Measurements from ENCODE around the gene MRPS10.
"Not testable (repeated sequence)": the region's sequence is repeated elsewhere in the genome, so short reads cannot be mapped to it uniquely, and the experiment has no call there.

Gene MRPS10

DNA sequence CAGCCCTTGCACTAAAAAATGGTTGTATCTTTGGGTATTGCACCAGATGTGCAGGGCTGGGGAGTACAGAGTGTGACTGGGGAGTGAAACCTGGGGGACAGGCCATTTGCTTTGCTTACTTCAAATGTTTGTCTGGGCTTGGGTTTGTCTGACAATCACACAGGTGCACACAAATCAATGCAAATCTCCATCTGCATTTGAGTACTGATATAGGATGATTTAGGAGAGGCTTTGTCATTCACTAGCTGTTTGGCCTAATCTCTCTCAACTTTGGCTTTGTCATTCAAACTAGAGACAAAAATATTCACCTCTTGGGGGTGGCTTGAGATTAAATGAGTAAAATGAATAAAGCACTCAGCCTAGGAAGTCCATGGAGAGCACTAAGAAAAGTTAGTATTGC lies 40.7 kb downstream of the MRPS10 start:
- DNase-seq (ENCODE audit: low spot score), result no peak

DNA sequence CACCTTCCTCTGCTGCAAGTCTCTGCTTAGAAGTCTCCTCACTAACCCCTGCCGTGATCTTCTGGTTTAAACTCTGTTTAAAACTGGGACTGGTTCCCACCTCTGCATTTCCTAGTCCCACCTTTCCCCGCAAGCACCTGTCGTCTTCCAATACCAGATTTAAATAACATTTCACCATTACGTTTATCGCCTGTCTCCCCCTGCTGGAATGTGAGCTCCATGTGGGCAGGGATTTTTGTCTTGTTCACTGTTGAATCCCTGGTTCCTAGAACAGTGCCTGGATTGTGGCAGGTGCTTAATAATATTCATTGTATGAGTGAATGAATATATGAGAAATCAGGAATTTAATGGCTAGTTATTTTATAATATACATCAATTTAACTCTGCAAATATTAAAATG lies 41.8 kb downstream of the MRPS10 start:
- no peak for DNase-seq (ENCODE audit: low spot score)

DNA sequence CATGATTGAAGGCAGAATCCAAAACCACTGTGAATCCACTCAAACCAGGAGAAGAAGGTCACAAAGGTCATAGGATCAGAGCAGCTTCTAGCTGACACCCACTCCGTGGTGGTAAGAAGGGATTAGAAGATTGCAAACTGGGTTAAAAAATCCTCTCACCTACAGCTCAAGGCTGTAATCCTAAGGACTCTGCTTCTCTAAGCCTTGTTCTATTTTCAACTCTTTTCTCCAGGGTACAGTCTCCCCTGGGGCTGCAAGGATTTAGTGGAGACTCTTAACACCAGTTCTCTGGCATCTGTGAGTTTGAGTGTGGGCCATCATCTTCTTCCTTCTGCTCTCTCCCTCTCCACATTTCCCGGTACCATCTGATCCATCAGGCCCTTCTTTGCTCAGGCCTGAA lies 44.6 kb downstream of the MRPS10 start, which contains the start of gene GUCA1A:
Gene GUCA1A (plus strand): TSS at position 264 of the 400 bp plus-strand sequence. CDS start 250 bp downstream, outside the sequence.
- no peak for DNase-seq (ENCODE audit: low spot score)

DNA sequence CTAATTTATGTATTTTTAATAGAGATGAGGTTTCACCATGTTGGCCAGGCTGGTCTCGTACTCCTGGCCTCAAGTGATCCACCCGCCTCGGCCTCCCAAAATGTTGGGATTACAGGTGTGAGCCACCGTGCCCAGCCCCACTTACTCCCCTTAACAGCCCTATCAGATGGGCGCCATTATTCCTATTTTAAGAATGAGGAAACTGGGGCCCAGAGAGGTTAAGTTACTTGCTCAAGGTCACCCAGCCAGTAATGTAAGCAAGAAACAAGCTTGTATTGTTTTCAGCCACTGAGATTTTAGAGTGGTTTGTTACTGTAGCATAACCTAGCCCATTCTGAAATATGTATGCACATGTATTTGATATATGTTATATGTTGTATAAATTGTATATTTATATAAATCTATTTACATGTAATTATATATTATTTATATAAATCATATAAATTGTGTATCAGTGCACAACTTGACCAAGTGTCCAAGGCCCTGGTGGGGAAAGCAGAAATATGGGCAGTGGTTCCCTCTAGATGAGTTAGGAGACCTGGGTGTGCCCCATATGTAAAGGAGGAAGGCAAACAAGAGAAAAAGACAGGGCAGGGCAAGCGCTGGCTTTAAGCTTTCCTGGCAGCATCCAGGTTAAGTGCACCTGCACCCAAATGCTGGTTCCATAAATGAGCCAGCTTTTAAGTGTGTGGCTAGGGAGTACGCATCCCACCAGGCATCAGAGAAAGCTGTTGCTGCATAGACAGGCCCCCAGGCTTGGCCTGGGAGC lies 45.7 kb downstream of the MRPS10 start:
- no peak for DNase-seq (ENCODE audit: low spot score)

DNA sequence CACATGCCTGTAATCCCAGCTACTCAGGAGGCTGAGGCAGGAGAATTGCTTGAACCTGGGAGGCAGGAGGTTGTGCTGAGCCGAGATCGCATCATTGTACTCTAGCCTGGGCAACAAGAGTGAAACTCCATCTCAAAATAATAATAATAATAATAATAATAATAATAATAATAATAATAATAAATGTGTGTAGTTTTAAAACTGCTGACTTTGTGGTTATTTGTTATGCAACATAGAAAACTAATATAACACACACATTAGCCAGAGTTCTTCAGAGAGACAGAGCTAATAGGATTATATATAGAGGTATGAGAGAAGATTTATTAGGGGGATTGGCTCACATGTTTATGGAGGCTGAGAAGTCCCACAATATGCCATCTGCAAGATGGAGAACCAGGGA lies 47.9 kb downstream of the MRPS10 start:
- DNase-seq (ENCODE audit: low spot score), result not testable (repeated sequence)

DNA sequence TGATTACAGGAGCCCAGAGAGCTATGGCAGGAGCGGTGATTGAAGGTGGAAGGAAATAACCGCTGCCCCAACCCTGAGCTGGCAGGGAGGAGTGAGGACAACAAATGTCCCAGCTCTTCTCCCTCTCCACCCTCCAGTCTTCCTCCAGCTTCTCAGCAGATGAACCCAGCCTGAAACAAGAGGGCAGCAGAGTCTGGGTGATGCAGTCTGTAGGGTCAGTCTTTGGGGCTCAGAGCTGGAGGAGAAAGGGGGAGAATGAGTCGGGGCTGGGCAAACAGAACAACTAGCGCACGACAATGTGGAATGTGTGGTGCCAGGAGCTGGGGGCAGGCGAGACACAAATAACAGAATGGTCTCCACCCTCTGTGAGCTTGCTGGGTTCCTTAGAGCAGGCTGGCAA lies 49.0 kb downstream of the MRPS10 start:
- no peak for DNase-seq (ENCODE audit: low spot score)

DNA sequence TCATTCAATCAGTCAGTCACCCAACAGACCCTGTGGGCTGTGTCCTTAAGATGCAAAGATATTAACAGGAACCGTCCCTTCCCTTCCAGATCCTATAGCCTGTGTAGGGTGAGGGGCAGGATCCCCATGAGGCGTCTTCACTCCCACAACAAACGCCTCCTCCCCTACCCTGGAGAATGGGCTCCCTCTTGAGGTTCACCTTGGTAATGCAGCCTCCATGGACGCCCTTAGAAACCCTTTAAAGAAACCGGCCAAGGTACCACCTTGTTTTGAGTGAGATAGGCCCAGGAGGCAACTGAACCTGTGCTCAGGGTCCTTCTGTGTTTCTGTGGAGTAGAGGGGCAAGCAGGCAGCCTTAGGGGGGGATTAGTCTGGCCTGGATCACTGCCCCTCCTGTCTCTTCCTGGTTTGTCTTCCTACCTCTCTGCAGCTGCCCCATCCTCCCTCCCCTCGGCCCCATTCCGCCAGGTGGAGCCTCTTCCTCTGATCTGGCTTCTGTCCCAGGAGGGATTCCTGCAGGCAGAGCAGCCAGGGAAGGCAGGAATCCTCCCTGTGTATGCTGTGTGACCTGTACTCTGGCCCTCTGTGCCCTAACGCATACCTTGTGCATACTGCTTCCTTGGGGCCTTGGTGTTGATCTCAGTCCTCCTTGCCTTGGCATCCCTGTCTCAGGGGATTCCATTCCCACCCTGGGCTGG lies 51.1 kb downstream of the MRPS10 start:
- peak; percentile 67 for DNase-seq (ENCODE audit: low spot score)

DNA sequence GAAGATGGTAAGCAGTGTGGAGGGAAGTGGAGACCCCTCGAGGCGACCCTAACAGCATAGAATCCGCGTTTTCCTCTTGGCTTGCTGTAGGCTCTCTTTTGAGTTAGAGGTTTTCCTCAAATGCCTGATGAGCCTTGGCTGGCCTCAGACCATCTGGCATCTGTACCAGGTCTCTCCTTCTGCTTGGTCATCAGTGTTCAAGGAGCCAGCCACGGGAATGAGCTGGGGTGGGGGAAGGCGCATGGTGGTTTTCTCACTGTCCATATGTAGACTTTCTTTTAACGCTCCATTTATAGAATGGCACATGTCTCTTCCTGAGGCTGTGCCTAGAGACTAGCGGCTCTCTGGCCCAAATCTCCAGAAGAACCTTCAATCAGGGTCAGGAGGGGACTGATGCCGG lies 52.6 kb downstream of the MRPS10 start:
- DNase-seq (ENCODE audit: low spot score), result no peak

DNA sequence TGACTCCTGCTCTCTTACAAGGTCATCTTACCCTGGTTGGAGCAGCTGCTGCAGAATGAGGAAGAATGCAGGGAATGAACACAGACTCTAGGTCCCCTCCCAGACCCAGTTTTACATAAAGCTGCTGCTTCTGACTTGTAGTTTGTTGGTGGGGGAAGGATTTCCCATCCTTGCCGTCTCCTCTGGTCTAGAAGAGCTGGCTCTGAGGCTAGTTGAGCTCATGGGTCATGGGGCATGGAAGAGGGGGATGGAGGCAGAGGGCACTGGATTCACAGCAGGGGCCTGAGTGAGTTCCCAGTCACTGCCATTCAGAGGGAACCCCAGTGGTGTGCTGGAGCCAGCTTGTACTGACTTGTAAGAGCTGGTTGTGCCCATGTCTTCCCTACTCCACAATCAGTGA lies 53.7 kb downstream of the MRPS10 start:
- DNase-seq (ENCODE audit: low spot score), result no peak

DNA sequence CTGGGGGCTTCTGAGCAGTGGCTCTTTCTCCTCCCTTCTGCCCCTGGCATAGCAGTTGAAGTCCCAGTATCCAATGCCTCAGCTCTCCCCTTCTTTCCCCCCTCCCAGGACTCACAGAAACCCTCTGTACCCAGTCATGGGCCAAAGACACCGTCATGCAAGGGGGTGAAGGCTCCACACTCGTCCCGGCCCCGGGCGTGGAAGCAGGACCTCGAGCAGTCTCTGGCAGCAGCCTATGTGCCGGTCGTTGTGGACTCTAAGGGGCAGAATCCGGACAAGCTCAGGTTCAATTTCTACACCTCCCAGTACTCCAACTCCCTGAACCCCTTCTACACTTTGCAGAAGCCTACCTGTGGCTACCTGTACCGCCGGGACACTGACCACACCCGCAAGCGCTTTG lies 54.8 kb downstream of the MRPS10 start:
- no peak for DNase-seq (ENCODE audit: low spot score)

DNA sequence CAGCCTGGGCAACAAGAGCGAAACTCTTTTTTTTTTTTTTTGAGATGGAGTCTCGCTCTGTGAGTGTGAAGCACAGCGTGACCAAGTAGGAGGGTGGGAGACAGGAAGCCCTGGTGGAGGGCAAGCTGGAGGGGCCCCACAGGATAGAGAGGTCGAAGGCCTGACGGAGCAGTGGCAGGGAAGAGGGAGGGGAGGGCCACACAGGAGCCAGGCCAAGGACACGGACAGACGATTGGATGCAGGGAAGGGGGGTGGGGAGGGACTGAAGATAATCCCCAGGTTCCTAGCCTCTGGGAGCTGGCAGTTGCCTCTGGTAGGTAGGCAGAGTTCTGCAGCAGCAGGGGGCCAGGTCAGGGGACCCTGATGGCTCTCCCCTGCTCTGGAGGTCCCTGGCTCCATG lies 55.3 kb downstream of the MRPS10 start:
- no peak for DNase-seq (ENCODE audit: low spot score)

DNA sequence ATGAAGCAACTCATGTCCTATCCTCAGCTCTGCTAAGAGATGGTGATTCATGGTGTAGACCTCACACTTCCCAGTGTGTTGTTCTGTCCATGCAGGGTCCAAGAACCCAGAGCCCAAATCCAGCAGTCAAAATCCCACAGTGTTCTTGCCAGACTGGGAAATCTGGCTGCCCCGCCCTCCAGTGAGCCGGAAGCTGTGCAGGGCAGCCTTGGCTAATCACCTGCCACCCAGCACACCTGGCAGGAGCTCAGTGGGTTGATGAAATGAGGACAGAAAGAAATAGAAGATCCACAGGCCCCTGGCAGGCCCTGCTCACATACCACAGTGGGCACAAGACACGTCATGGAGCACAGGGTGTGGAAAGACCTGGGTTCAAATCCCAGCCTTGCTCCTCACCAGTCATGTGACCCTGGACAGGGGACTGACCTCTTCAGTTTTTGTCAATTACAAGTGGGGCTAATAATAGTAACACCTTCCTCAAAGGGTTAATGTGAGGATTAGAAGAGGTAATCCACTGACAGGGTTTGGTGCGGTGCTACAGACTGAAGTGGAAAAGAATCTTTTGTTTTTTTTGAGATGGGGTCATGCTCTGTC lies 58.1 kb downstream of the MRPS10 start:
- DNase-seq (ENCODE audit: low spot score), result no peak

DNA sequence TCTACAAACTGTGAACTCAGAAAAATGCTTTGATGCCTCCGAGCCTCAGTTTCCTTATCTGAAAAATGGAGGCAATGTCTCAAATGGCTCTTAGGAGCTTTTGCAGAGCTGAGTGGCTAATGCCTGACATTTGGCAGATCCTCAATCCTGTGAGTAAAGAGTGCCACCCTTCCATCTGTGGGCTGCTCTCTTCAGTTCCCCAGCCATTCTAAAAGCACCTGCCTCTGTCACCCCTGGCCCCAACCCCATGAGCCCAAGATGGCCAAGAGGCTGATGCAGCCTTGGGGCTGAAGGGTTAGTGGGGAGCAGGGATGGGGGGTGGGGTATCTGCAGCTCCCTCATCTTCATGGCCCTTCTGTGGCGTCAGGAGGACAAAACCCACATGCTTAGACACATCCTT lies 59.0 kb downstream of the MRPS10 start:
- DNase-seq (ENCODE audit: low spot score), result no peak

DNA sequence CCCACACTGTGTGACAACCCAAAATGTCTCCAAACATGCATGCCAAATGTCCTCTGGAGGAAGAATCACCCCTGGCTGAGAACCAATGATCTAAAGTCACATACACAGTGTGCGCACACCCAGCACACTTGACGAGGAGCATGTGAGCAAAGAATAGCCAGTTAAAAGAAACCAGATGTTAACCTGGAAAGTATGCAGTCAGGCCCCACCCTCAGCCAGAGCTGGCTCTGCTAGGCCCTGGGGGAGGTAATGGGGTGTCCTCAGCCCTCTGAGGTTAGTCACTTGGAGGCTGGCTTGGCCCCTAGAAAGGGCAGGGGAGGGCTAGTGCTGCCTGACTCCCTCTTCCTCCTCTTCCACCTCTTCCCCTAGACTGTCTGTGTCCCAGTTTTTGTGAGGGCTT lies 59.6 kb downstream of the MRPS10 start:
- DNase-seq (ENCODE audit: low spot score), result no peak
